ENCODE data around the gene MRPL36.

GRCh38 chr5:1767524-1768282 lies 31.9 kb downstream of the MRPL36 start:
- TF ChIP-seq POLR2A (IDR thresholded peaks at IDR 0.05; ENCODE audit: low read depth, low read length) (no peak), POLR2AphosphoS5 (IDR thresholded peaks at IDR 0.05; ENCODE audit: low read depth, low read length) (no peak), TAF1 (IDR thresholded peaks at IDR 0.05; ENCODE audit: borderline replicate concordance, low read depth, low read length) (no peak)

All from GM12892 (cell line).